IPS-15b (cell line): ENCODE measurements around the gene PRKCE.

ENCODE experiments used
- H3K27me3 ChIP-seq: one replicate; pipeline ENCODE4 v1.6.1; 2013; ENCODE audit warnings: low read length; ENCODE audit not compliant: control insufficient read depth, insufficient read depth
- H3K36me3 ChIP-seq: one replicate; pipeline ENCODE4 v1.6.1; 2013; ENCODE audit warnings: low read length; ENCODE audit not compliant: control insufficient read depth, insufficient read depth
- H3K4me1 ChIP-seq: one replicate; pipeline ENCODE4 v1.6.1; 2013; ENCODE audit warnings: mild to moderate bottlenecking, low read length; ENCODE audit not compliant: control insufficient read depth, insufficient read depth
- H3K4me3 ChIP-seq: one replicate; pipeline ENCODE4 v1.5.1; 2013; ENCODE audit warnings: low read depth, low read length
- H3K9ac ChIP-seq: one replicate; pipeline ENCODE4 v1.6.1; 2013; ENCODE audit warnings: low read depth, mild to moderate bottlenecking, low read length
- H3K9me3 ChIP-seq: one replicate; pipeline ENCODE4 v1.6.1; 2013; ENCODE audit warnings: mild to moderate bottlenecking, low read length; ENCODE audit not compliant: control insufficient read depth, insufficient read depth

Gene PRKCE

GRCh38 chr2:46157072-46157965 lies 505.8 kb downstream of the PRKCE start:
- H3K27me3 ChIP-seq: no peaks in the 10 kb centered on the region
- H3K36me3 ChIP-seq: no peaks in the 10 kb centered on the region
- no peaks in the 10 kb centered on the region for H3K9me3 ChIP-seq

DNA sequence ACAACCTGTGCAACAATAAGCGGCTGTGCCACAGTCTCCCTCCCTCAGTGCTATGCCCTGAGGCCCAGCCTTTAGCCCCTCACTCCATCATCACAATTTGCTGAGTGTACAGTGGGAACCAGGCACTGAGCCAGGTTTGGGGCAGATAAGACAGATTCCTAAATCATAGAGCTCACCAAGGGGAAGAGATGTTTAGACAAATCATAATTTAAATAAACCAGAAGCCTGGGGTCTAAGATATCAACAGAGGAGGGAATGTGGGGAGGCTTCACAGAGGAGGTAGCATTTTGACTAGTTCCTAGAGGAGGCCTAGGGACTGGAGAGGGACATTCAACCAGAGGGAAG lies 506.5 kb downstream of the PRKCE start:
- no peak overlapping the region for H3K9ac ChIP-seq
- no peaks in the 10 kb centered on the region for H3K9me3 ChIP-seq
- peaks cover 3% of the 10 kb centered on the region for H3K4me1 ChIP-seq
- no peak overlapping the region for H3K4me3 ChIP-seq
- H3K36me3 ChIP-seq: no peaks in the 10 kb centered on the region
- no peaks in the 10 kb centered on the region for H3K27me3 ChIP-seq

More at GRCh38 chr2:46157072-46157965, 505.8 kb downstream of the PRKCE start:
- Histone ChIP-seq H3K9ac (no peak overlapping the region), H3K4me3 (no peak overlapping the region), H3K4me1 (peaks cover 3% of the 10 kb centered on the region)

- H3K9ac ChIP-seq: no peak overlapping the region
- no peak overlapping the region for H3K4me3 ChIP-seq
- peaks cover 3% of the 10 kb centered on the region for H3K4me1 ChIP-seq
- H3K27me3 ChIP-seq: no peaks in the 10 kb centered on the region
- H3K36me3 ChIP-seq: no peaks in the 10 kb centered on the region
- H3K9me3 ChIP-seq: no peaks in the 10 kb centered on the region
These were observed 507.2 kb downstream of the PRKCE start for GRCh38 chr2:46158661-46159060.

DNA sequence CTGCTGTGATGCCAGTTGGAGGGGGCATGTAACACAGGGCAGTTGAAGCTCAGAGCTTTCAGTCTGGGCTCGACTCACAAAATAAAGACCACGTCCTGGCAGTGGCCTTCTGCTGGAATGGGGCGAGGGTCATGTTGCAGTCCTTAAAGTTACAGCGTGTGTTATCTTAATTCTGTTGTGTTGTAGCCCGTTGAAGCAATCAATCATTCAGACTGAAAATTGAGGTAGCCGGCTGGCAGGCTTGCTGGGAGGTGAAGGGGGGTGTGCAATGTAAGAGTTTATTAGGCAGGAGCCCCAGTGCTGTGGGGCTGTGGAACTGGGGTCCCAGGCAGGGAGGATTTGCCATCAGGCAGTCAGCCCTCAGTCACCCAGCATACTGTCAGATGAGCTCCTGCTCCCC lies 508.9 kb downstream of the PRKCE start:
- Histone ChIP-seq H3K27me3 (no peaks in the 10 kb centered on the region), H3K9ac (no peak overlapping the region), H3K4me1 (no peaks in the 10 kb centered on the region), H3K9me3 (no peaks in the 10 kb centered on the region), H3K4me3 (no peak overlapping the region), H3K36me3 (no peaks in the 10 kb centered on the region)

DNA sequence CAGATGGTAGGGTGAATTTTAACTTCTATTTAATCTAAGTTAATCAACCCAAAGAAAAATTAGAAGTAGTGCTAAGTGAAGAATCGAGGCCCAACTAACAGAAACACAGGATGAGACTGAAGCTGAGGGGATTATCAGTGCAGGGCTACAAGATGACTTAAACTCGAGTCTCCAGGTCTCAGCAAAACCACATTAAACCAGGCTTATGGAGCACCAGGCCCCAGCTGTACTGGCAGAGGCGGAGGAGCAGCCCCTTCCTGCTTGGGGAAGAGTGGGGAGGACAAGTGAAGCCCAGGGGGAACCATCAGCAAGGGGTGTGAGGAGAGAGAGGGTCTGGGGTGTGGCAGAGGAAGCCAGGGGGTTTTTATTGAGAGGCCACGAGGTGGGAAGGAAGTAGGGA lies 509.8 kb downstream of the PRKCE start:
- Histone ChIP-seq H3K9ac (no peak overlapping the region), H3K4me1 (no peaks in the 10 kb centered on the region), H3K27me3 (no peaks in the 10 kb centered on the region), H3K36me3 (no peaks in the 10 kb centered on the region), H3K4me3 (no peak overlapping the region), H3K9me3 (no peaks in the 10 kb centered on the region)

- H3K27me3 ChIP-seq: no peaks in the 10 kb centered on the region
- H3K9ac ChIP-seq: no peak overlapping the region
- H3K9me3 ChIP-seq: no peaks in the 10 kb centered on the region
- H3K4me3 ChIP-seq: no peak overlapping the region
- H3K4me1 ChIP-seq: no peaks in the 10 kb centered on the region
- H3K36me3 ChIP-seq: no peaks in the 10 kb centered on the region
These were observed 510.4 kb downstream of the PRKCE start for GRCh38 chr2:46161911-46162310.

GRCh38 chr2:46162329-46163097 lies 511.0 kb downstream of the PRKCE start:
- Histone ChIP-seq H3K27me3 (no peaks in the 10 kb centered on the region), H3K9me3 (no peaks in the 10 kb centered on the region), H3K9ac (no peak overlapping the region), H3K4me1 (no peaks in the 10 kb centered on the region), H3K36me3 (no peaks in the 10 kb centered on the region), H3K4me3 (no peak overlapping the region)

DNA sequence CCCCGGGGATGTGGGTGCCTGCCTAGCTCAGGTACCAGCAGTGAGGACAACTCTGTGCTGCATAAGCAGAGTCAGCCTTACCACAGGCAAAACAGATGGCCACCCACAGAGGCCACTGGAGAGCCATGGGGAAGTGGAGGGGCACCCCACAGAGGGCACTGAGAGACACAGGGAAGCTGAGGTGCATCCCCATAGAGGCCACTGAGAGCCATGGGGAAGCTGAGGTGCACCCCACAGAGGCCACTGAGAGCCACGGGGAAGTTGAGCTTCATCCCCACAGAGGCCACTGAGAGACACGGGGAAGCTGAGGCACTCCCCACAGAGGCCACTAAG lies 511.6 kb downstream of the PRKCE start:
- Histone ChIP-seq H3K4me1 (no peaks in the 10 kb centered on the region), H3K4me3 (no peak overlapping the region), H3K9me3 (no peaks in the 10 kb centered on the region), H3K27me3 (no peaks in the 10 kb centered on the region), H3K36me3 (no peaks in the 10 kb centered on the region), H3K9ac (no peak overlapping the region)

- H3K9ac ChIP-seq: no peak overlapping the region
These were observed 512.5 kb downstream of the PRKCE start for GRCh38 chr2:46163804-46164528.

DNA sequence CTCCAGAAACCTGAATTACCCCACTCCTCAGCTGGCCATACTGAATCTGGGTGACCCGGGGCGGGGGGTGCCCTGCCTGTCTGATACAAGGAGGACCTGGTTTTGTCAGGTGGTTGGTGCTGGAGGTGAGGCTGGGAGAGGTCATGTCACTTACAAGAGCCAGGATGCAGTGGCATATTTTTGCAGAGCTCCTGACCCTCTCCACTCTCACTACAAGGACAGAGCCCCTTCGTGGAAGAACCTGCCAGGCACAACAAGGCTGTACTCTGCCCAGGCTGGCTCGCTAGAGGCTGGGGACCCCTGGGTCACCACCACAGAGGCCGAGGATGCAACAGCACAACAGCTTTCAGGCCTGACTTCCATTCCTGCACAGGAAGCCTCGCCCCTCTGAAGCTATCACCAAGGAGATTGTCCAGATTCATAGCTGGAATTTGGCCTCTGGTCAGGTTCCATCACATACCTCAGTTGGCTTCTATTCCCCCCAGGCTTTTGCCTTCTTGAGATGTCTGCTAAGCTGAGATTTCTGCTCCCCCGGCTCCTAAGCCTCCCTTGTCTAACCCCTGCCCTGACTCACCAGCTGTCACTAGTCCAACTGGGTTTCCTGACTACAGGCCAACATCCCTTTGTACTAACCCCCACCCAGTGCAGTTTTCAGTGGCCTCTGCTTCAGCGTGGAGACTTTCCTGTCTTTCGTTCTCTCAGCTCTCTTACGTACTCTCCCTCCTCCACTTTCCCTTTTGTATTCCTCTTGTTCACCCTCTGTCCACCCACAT lies 513.2 kb downstream of the PRKCE start:
- H3K36me3 ChIP-seq: no peaks in the 10 kb centered on the region
- H3K4me1 ChIP-seq: peaks cover 2% of the 10 kb centered on the region
- H3K27me3 ChIP-seq: no peaks in the 10 kb centered on the region
- H3K9me3 ChIP-seq: no peaks in the 10 kb centered on the region
- no peak overlapping the region for H3K4me3 ChIP-seq
- no peak overlapping the region for H3K9ac ChIP-seq

More at GRCh38 chr2:46163804-46164528, 512.5 kb downstream of the PRKCE start:
- Histone ChIP-seq H3K27me3 (no peaks in the 10 kb centered on the region), H3K4me3 (no peak overlapping the region), H3K9me3 (no peaks in the 10 kb centered on the region), H3K36me3 (no peaks in the 10 kb centered on the region), H3K4me1 (no peaks in the 10 kb centered on the region)

GRCh38 chr2:46165916-46166315 lies 514.4 kb downstream of the PRKCE start:
- H3K9me3 ChIP-seq: no peaks in the 10 kb centered on the region
- peaks cover 3% of the 10 kb centered on the region for H3K4me1 ChIP-seq
- H3K36me3 ChIP-seq: no peaks in the 10 kb centered on the region
- no peak overlapping the region for H3K9ac ChIP-seq
- no peak overlapping the region for H3K4me3 ChIP-seq
- no peaks in the 10 kb centered on the region for H3K27me3 ChIP-seq
